Fibroblast of mammary gland (primary cell): ENCODE results near the gene PIGQ.

ENCODE experiments used
- DNase-seq: peaks from one replicate; pipeline ENCODE4 v3.0.0-alpha.2; 2010; ENCODE audit warnings: low read depth
- H3K4me3 ChIP-seq: 2 replicates; pipeline ENCODE4 v1.5.1; 2011; ENCODE audit warnings: low read depth, mild to moderate bottlenecking, low read length, moderate library complexity; ENCODE audit not compliant: control insufficient read depth
- CTCF ChIP-seq: conservative IDR thresholded peaks from 2 replicates; pipeline ENCODE4 v1.5.1; 2011; ENCODE audit warnings: low read depth, low read length, inconsistent platforms; ENCODE audit not compliant: control insufficient read depth, insufficient read depth

The PIGQ gene

GRCh38 chr16:524274-525040, 45.3 kb upstream of the PIGQ start:
- no peak overlapping the region for H3K4me3 ChIP-seq
- DNase-seq: no peak
- no peak for TF ChIP-seq CTCF

- no peak overlapping the region for H3K4me3 ChIP-seq
- DNase-seq: no peak
- no peak for TF ChIP-seq CTCF
Measured at GRCh38 chr16:525123-525519, 44.6 kb upstream of the PIGQ start.

GRCh38 chr16:525520-526180, 44.1 kb upstream of the PIGQ start:
- TF ChIP-seq CTCF: no peak
- peak overlapping the region; percentile 70 for H3K4me3 ChIP-seq
- DNase-seq: peak; percentile 91

- no peak for TF ChIP-seq CTCF
- peak overlapping the region; percentile 70 for H3K4me3 ChIP-seq
- DNase-seq: peak; percentile 41
Measured at GRCh38 chr16:526181-527014, 43.4 kb upstream of the PIGQ start.

- peak within 1 kb of the TSS; percentile 74 for H3K4me3 ChIP-seq
- DNase-seq: peak; percentile 74
- no peak for TF ChIP-seq CTCF
Measured at GRCh38 chr16:527015-527903, 42.5 kb upstream of the PIGQ start, which contains the start of gene CAPN15. TSS of gene CAPN15 (plus strand) at chr16:527712. CDS start at chr16:546839, 19,127 bp downstream.
